ENCODE data around the gene SKIL.

Gene SKIL

DNA sequence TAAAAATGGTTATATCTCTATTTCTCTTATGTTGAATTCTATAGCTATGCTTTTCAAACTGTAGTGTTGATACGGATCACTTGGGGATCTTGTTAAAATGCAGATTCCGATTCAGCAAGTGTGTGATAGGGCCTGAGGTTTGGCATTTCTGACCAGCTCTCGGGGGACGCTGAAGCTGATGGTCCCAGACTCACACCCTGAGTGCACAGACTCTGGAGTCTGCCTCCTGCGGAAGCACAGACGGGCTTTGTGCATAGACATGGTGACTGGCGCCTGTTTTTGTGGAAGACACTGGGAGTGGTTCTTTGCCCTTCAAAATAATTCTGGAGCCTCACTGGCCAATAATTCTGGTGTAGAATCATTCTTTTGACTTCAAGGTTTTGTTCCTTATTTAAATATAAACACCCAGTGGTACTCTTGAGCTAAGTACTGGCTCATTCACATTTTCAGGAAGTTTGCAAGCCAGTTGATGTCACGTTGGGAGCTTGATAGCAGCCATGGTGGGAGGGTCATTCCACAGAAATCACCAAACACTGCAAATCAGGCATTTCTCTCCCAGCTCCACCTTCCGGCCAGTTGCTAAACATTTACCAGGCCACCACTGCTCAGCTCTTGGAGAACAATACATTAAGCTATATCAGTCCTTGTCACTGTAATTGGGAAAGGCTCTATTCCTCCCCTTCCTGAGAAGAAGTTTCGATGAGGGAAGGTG, 80.3 kb downstream of the SKIL start:
- DNase-seq (ENCODE audit: low spot score): no peak

- DNase-seq (ENCODE audit: low spot score): no peak
Observed at GRCh38 chr3:170438836-170439235, 81.3 kb downstream of the SKIL start.

GRCh38 chr3:170440344-170440743, 82.8 kb downstream of the SKIL start:
- no peak for DNase-seq (ENCODE audit: low spot score)

DNA sequence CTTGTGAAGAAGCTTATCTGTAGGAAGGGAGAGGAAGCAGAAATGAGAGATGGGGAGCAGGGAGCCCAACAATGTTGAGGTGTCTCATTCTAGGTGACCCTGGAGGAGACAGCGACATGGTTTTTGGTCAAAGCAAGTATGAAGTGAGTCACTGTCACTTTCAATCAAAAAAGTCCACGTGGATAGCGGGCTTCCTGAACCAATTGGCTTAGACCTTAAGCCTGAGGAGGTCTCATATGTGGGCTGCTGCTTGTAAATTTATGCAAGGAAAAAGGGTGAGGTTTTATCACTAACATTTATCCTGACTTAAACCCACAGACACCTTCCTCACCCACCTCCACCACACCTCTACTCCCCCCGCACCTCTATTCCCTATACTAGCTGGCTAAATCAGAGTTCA, 83.9 kb downstream of the SKIL start:
- DNase-seq (ENCODE audit: low spot score): no peak

DNA sequence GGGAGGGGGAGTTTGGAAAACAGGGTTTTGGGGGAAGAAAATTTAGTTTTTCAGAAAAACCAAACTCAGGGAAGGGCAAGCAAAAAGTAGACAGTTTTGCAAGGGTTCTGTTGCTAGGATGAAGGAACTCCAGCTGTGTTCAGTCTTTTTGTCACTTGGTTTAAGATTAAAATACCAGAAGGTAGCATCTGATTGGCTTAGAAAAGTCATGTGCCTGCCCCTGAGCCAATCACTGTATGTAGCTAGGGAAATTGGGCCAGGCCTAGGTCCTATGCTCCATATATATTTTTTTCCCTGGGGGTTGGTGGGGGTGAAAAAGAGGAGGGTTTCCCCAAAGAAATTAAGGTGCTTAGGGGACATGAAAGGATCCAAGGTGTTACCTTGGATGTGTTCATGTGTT, 85.4 kb downstream of the SKIL start:
- DNase-seq (ENCODE audit: low spot score): no peak

- DNase-seq (ENCODE audit: low spot score): no peak
Observed at GRCh38 chr3:170443457-170443856, 85.9 kb downstream of the SKIL start.
